Gastroesophageal sphincter (tissue), 3 donors: ENCODE results near the gene RPL13.

Experiments used
- CTCF ChIP-seq, 4 experiments: fragments of 200-600 bp in 2 of 4; fragments of 450-650 bp in 2 of 4; sonication (generic) in 1 of 4; IDR thresholded peaks; one replicate each; pipeline ENCODE4 v1.5.1; 2017 to 2019; ENCODE audit warnings: antibody characterized with exemption in 4 of 4, mild to moderate bottlenecking in 2 of 4, moderate library complexity in 2 of 4
- POLR2A ChIP-seq, 2 donors: fragments of 450-650 bp; IDR thresholded peaks; one replicate each; pipeline ENCODE4 v1.6.1; 2017; ENCODE audit warnings: antibody characterized with exemption in 2 of 2, mild to moderate bottlenecking in 2 of 2, moderate library complexity in 1 of 2
- POLR2AphosphoS5 ChIP-seq: sonication (generic); formaldehyde crosslinking; IDR thresholded peaks from one replicate; pipeline ENCODE4 v1.6.1; 2017; ENCODE audit warnings: antibody characterized with exemption

GRCh38 chr16:89522287-89522686, 38.2 kb upstream of the RPL13 start:
- TF ChIP-seq POLR2A (IDR thresholded peaks at IDR 0.05) (no peak), CTCF (IDR thresholded peaks at IDR 0.05) (no peak), POLR2AphosphoS5 (no peak)
